ENCODE data around the gene TUBB4B. TPM values are rescaled to one million over a fixed set of nuclear protein-coding genes. Genes with fewer than 3 reads are reported as not detected.
A peak's percentile ranks its signal among the peaks of the same experiment; 100 is the strongest.

The TUBB4B gene
- total and polyA plus RNA-seq, 2 of the 4 experiments (the other 2 are of a cell fraction) = 237 to 529 TPM

GRCh38 chr9:137221506-137222111 lies 19.5 kb upstream of the TUBB4B start:
- no peaks in the 10 kb centered on the region for H4K20me1 ChIP-seq (ENCODE audit: insufficient read depth, low read length)
- peak overlapping the region; percentile 78 for H2AK9ac ChIP-seq (replicated peaks; ENCODE audit: low read depth, low read length, poor library complexity)
- H3K27ac ChIP-seq (ENCODE audit: insufficient read depth, low read length) = no peak overlapping the region
- H2BK20ac ChIP-seq (ENCODE audit: low read depth, low read length) = no peak overlapping the region
- H3K18ac ChIP-seq (ENCODE audit: low read depth, low read length) = no peak overlapping the region
- H2BK120ac ChIP-seq (ENCODE audit: low read depth, low read length) = no peak overlapping the region
- no peak overlapping the region for H4K5ac ChIP-seq (ENCODE audit: low read depth, low read length)
- H3K23ac ChIP-seq (ENCODE audit: low read depth, low read length) = no peak overlapping the region
- peaks cover 0 to 4% of the 10 kb centered on the region in 2 experiments; a peak in 1 of 4 replicates for H3K79me1 ChIP-seq (ENCODE audit: low read depth in 1 of 2, low read length in 2 of 2)
- H3K36me3 ChIP-seq (ENCODE audit: control insufficient read depth, insufficient read depth, low read length) = peaks cover 4% of the 10 kb centered on the region
- no peak overlapping the region for H4K91ac ChIP-seq (ENCODE audit: insufficient read depth, low read depth, low read length)
- no peak overlapping the region for H3K56ac ChIP-seq (ENCODE audit: extremely low read depth, insufficient read depth, low read length)
- peak overlapping the region; percentile 25 for H3K4me3 ChIP-seq (ENCODE audit: insufficient read depth, low read depth, low read length)
- DNase-seq (no peak), ATAC-seq (ENCODE audit: low read depth) (no peak)
- no peak overlapping the region for H3K4ac ChIP-seq (ENCODE audit: low read depth, low read length)
- H3K4me2 ChIP-seq (ENCODE audit: low read depth, low read length) = peak overlapping the region; percentile 39; the same call in 1 of the 2 replicates
- dilution Hi-C loops (cut with HindIII; ENCODE audit: low sequenced_read_pairs, unreplicated experiment) (no loop called here), in situ Hi-C loops (cut with MboI; ENCODE audit: low sequenced_read_pairs) (no loop called here), intact Hi-C loops (cut with micrococcal nuclease) (no loop called here)
- 9% methylated on average over 18 of the region's 61 CpGs; no CpG with 5 or more reads in 1 of the 2 experiments for WGBS, 2 experiments (ENCODE audit: extremely low coverage in 2 of 2, insufficient read length in 1 of 2)
- H3K27me3 ChIP-seq (ENCODE audit: control insufficient read depth, insufficient read depth, low read length) = no peaks in the 10 kb centered on the region
- H4K8ac ChIP-seq (ENCODE audit: low read depth in 2 of 2, low read length in 2 of 2) = no peak overlapping the region
- BruUV-seq (replicated peaks) = no TSS peak
- CTCF ChIA-PET = no interaction called here
- H2BK5ac ChIP-seq (ENCODE audit: low read depth, low read length, poor library complexity, severe bottlenecking) = no peak overlapping the region
- peaks cover 3% of the 10 kb centered on the region; the same call in 1 of the 2 replicates for H3K9me1 ChIP-seq (ENCODE audit: insufficient read depth, low read length)
- H2BK15ac ChIP-seq (ENCODE audit: low read depth, low read length) = no peak overlapping the region
- no peak overlapping the region for H3K9ac ChIP-seq (ENCODE audit: low read depth, low read length)
- H3K4me1 ChIP-seq (ENCODE audit: control insufficient read depth, insufficient read depth, low read length) = peaks cover 17% of the 10 kb centered on the region
- no peak overlapping the region for H2AK5ac ChIP-seq (ENCODE audit: low read depth, low read length)
- H3K14ac ChIP-seq (replicated peaks; ENCODE audit: low read depth, low read length) = no peak overlapping the region
- no peaks in the 10 kb centered on the region for H3K9me3 ChIP-seq (ENCODE audit: control insufficient read depth, insufficient read depth, low read length)
- POLR2A ChIA-PET (ENCODE audit: unreplicated experiment) = interaction anchor here (1.1 kb wide), 1 partner anchor 19 kb away, joined by 3 read pairs; no protein-coding TSS in a partner anchor
- peak overlapping the region; percentile 90 for H2AFZ ChIP-seq (replicated peaks; ENCODE audit: low read length, poor library complexity)
- TF ChIP-seq CHD1 (IDR thresholded peaks at IDR 0.05; ENCODE audit: low read depth, low read length) = no peak
- TF ChIP-seq CTCF (conservative IDR thresholded peaks at IDR 0.05; ENCODE audit: low read depth, low read length) = no peak
- TF ChIP-seq RFX5 (IDR thresholded peaks at IDR 0.05; ENCODE audit: low read depth, low read length) = no peak
- no peak for TF ChIP-seq BHLHE40 (IDR thresholded peaks at IDR 0.05; ENCODE audit: low read depth, low read length)
- TF ChIP-seq CEBPB (IDR thresholded peaks at IDR 0.05; ENCODE audit: low read depth, low read length) = no peak
- TF ChIP-seq FOS (IDR thresholded peaks at IDR 0.05; ENCODE audit: low read depth, low read length) = no peak
- no peak for TF ChIP-seq SMC3 (IDR thresholded peaks at IDR 0.05; ENCODE audit: low read depth, low read length)
- no peak for TF ChIP-seq USF2 (IDR thresholded peaks at IDR 0.05; ENCODE audit: low read depth, low read length)
- TF ChIP-seq MAZ (IDR thresholded peaks at IDR 0.05; ENCODE audit: borderline replicate concordance, low read depth, low read length) = no peak
- TF ChIP-seq MXI1 (IDR thresholded peaks at IDR 0.05; ENCODE audit: borderline replicate concordance, low read depth, low read length) = no peak
- TF ChIP-seq NFE2L2 (IDR thresholded peaks at IDR 0.05; ENCODE audit: low read depth, low read length) = no peak
- TF ChIP-seq RCOR1 (IDR thresholded peaks at IDR 0.05; ENCODE audit: insufficient replicate concordance, low read length) = no peak
- TF ChIP-seq ELK1 (IDR thresholded peaks at IDR 0.05; ENCODE audit: borderline replicate concordance, low read depth, low read length) = no peak
- TF ChIP-seq MAFK (IDR thresholded peaks at IDR 0.05; ENCODE audit: low read depth, low read length) = no peak
- TF ChIP-seq POLR2A (IDR thresholded peaks at IDR 0.05; ENCODE audit: low read depth, low read length) = no peak
- TF ChIP-seq RAD21 (IDR thresholded peaks at IDR 0.05; ENCODE audit: low read length) = no peak

Measured in IMR-90 (cell line).